GM23338 (cell line): Measurements from ENCODE around the gene RBM43. TPM values are rescaled to one million over a fixed set of nuclear protein-coding genes. Genes with fewer than 3 reads are reported as not detected.

Source experiments
- ATAC-seq: fragments of 200-7000 bp; cut with Tn5 transposase; 3 replicates; pipeline ENCODE4 v1.9.1; 2020
- DNase-seq: peaks from one replicate; pipeline ENCODE4 v3.0.0-alpha.2; 2015; ENCODE audit warnings: low spot score
- H2AFZ ChIP-seq: fragments of 200-600 bp; sonication (generic); 2 replicates; pipeline ENCODE4 v1.8.0; 2016; ENCODE audit warnings: antibody characterized with exemption, mild to moderate bottlenecking, moderate library complexity
- H3F3A ChIP-seq: fragments of 200-600 bp; sonication (generic); replicated peaks from 2 replicates; pipeline ENCODE4 v1.8.0; 2017; ENCODE audit warnings: antibody characterized with exemption, mixed run types, low read depth
- H3K27ac ChIP-seq: fragments of 200-600 bp; sonication (generic); 2 replicates; pipeline ENCODE4 v1.6.1; 2016; ENCODE audit warnings: low read depth
- H3K27me3 ChIP-seq: fragments of 200-600 bp; sonication (generic); 2 replicates; pipeline ENCODE4 v1.8.0; 2016; ENCODE audit warnings: mild to moderate bottlenecking, mixed run types, moderate library complexity; ENCODE audit not compliant: insufficient read depth
- H3K36me3 ChIP-seq: fragments of 200-600 bp; sonication (generic); 2 replicates; pipeline ENCODE4 v1.8.0; 2016; ENCODE audit warnings: mild to moderate bottlenecking; ENCODE audit not compliant: insufficient read depth
- H3K4me1 ChIP-seq: fragments of 200-600 bp; sonication (generic); 2 replicates; pipeline ENCODE4 v1.8.0; 2016; ENCODE audit warnings: mild to moderate bottlenecking, moderate library complexity; ENCODE audit not compliant: insufficient read depth
- H3K4me2 ChIP-seq: fragments of 200-600 bp; sonication (generic); 2 replicates; pipeline ENCODE4 v1.7.1; 2017; ENCODE audit warnings: mixed run types
- H3K4me3 ChIP-seq: fragments of 200-600 bp; sonication (generic); 2 replicates; pipeline ENCODE4 v1.6.1; 2016; ENCODE audit warnings: mixed run types
- H3K79me2 ChIP-seq: fragments of 200-600 bp; sonication (generic); replicated peaks from 2 replicates; pipeline ENCODE4 v1.8.0; 2017; ENCODE audit warnings: mild to moderate bottlenecking; ENCODE audit not compliant: insufficient read depth
- H3K9me2 ChIP-seq: fragments of 200-600 bp; sonication (generic); 2 replicates; pipeline ENCODE4 v1.8.0; 2017; ENCODE audit not compliant: insufficient read depth
- H4K20me1 ChIP-seq: fragments of 200-600 bp; sonication (generic); replicated peaks from 2 replicates; pipeline ENCODE4 v1.8.0; 2017; ENCODE audit warnings: mild to moderate bottlenecking; ENCODE audit not compliant: insufficient read depth
- H3K27ac Mint-ChIP-seq: 2 replicates; pipeline ENCODE4 v1.8.0; 2020; ENCODE audit warnings: inconsistent platforms, mild to moderate bottlenecking, moderate library complexity, mixed read lengths
- H3K27me3 Mint-ChIP-seq: 3 replicates; pipeline ENCODE4 v1.8.0; 2022; ENCODE audit warnings: low read depth, mild to moderate bottlenecking, moderate library complexity, mixed read lengths, inconsistent platforms; ENCODE audit not compliant: insufficient read depth, poor library complexity
- H3K36me3 Mint-ChIP-seq: 3 replicates; pipeline ENCODE4 v1.8.0; 2021; ENCODE audit warnings: low read depth, mild to moderate bottlenecking, inconsistent platforms, moderate library complexity, mixed read lengths
- H3K4me1 Mint-ChIP-seq: 3 replicates; pipeline ENCODE4 v1.8.0; 2020; ENCODE audit warnings: mild to moderate bottlenecking, inconsistent platforms, mixed read lengths
- H3K4me3 Mint-ChIP-seq: 3 replicates; pipeline ENCODE4 v1.8.0; 2021; ENCODE audit warnings: moderate library complexity, mild to moderate bottlenecking, inconsistent platforms, mixed read lengths
- H3K9me3 Mint-ChIP-seq: 3 replicates; pipeline ENCODE4 v1.8.0; 2020; ENCODE audit warnings: moderate library complexity, mild to moderate bottlenecking, inconsistent platforms, mixed read lengths
- CREB1 ChIP-seq: fragments of 250-450 bp; sonication (Bioruptor Pico); IDR thresholded peaks from 2 replicates; pipeline ENCODE4 v1.5.0; 2020; ENCODE audit warnings: low read depth, mild to moderate bottlenecking, moderate library complexity
- EZH2 ChIP-seq: fragments of 200-600 bp; sonication (generic); IDR thresholded peaks from one replicate; pipeline ENCODE4 v1.8.0; 2017; ENCODE audit warnings: antibody characterized with exemption, mild to moderate bottlenecking, low read depth; ENCODE audit not compliant: unreplicated experiment
- EZH2phosphoT487 ChIP-seq: fragments of 200-600 bp; sonication (generic); IDR thresholded peaks from one replicate; pipeline ENCODE4 v1.8.1; 2018; ENCODE audit warnings: antibody characterized with exemption; ENCODE audit not compliant: unreplicated experiment
- JUNB ChIP-seq: IDR thresholded peaks from one replicate; pipeline ENCODE4 v1.6.1; 2016; ENCODE audit warnings: antibody characterized with exemption; ENCODE audit not compliant: unreplicated experiment
- NANOG ChIP-seq: IDR thresholded peaks from 2 replicates; pipeline ENCODE4 v1.6.1; 2016; ENCODE audit warnings: antibody characterized with exemption, borderline replicate concordance
- POLR2AphosphoS5 ChIP-seq: IDR thresholded peaks from 2 replicates; pipeline ENCODE4 v1.6.1; 2016; ENCODE audit warnings: antibody characterized with exemption, low read depth
- REST ChIP-seq: IDR thresholded peaks from one replicate; pipeline ENCODE4 v1.6.1; 2018; ENCODE audit warnings: antibody characterized with exemption; ENCODE audit not compliant: unreplicated experiment
- STAT1 ChIP-seq: IDR thresholded peaks from one replicate; pipeline ENCODE4 v1.6.1; 2016; ENCODE audit warnings: antibody characterized with exemption; ENCODE audit not compliant: unreplicated experiment
- ZNF114 ChIP-seq: fragments of 250-450 bp; sonication (Bioruptor Pico); IDR thresholded peaks from 2 replicates; pipeline ENCODE4 v1.5.0; 2020; ENCODE audit warnings: mild to moderate bottlenecking, moderate library complexity
- ZNF331 ChIP-seq: fragments of 250-450 bp; sonication (Bioruptor Pico); IDR thresholded peaks from 2 replicates; pipeline ENCODE4 v1.5.0; 2020; ENCODE audit warnings: low read depth, mild to moderate bottlenecking, moderate library complexity
- ZNF462 ChIP-seq: fragments of 250-450 bp; sonication (Bioruptor Pico); IDR thresholded peaks from 2 replicates; pipeline ENCODE4 v1.5.0; 2020; ENCODE audit warnings: mild to moderate bottlenecking, moderate library complexity
- polyA plus RNA-seq: library from polyadenylated mRNA; unstranded; fragments of >200 nt; fragmentation: Nextera tagmentation; extraction: Ambion mirVana; gene quantifications from 2 replicates; pipeline ENCODE4 v1.2.1, GENCODE V29; 2016
- total RNA-seq: library from RNA; depleted of rRNA; stranded (reverse); fragments of >200 nt; shearing (Covaris generic); gene quantifications from 2 replicates; pipeline ENCODE4 v1.2.3, GENCODE V29; 2014
- TF ChIP-seq, protein P1 (sequence below), 2 experiments: fragments of 200-600 bp in 1 of 2; sonication (generic) in 1 of 2; conservative IDR thresholded peaks; 2 replicates each; pipeline versions ENCODE4 v1.5.1 to v1.6.1; 2016 to 2017; ENCODE audit warnings: antibody characterized with exemption in 2 of 2, low read depth in 2 of 2, mild to moderate bottlenecking in 2 of 2, moderate library complexity in 1 of 2
- TF ChIP-seq, protein P2 (sequence below): IDR thresholded peaks from 2 replicates; pipeline ENCODE4 v1.6.1; 2016; ENCODE audit warnings: antibody characterized with exemption

The RBM43 gene
- total and polyA plus RNA-seq, 2 experiments from 2014 or later, result 3.3 to 3.4 TPM

- Mint-ChIP-seq H3K27me3 (no peaks in the 10 kb centered on the region), H3K36me3 (no peaks in the 10 kb centered on the region), H3K9me3 (peaks cover 3% of the 10 kb centered on the region; the same call in 1 of the 3 replicates), H3K4me1 (peaks cover 7% of the 10 kb centered on the region; the same call in 2 of the 3 replicates), H3K4me3 (no peak overlapping the region), H3K27ac (no peak overlapping the region)
- Histone ChIP-seq H3K4me1 (no peaks in the 10 kb centered on the region; the same call in 1 of the 2 replicates), H2AFZ (peak overlapping the region; percentile 81; the same call in 1 of the 2 replicates), H3K27ac (no peak overlapping the region), H3F3A (no peaks in the 10 kb centered on the region), H3K4me2 (no peak overlapping the region), H3K9me2 (peaks cover 13% of the 10 kb centered on the region; the same call in 1 of the 2 replicates), H3K4me3 (no peak overlapping the region), H4K20me1 (no peaks in the 10 kb centered on the region), H3K79me2 (no peaks in the 10 kb centered on the region), H3K27me3 (no peaks in the 10 kb centered on the region), H3K36me3 (no peaks in the 10 kb centered on the region)
- ATAC-seq (no peak), DNase-seq (no peak)
- no peak for TF ChIP-seq CREB1
- TF ChIP-seq, protein P1, sequence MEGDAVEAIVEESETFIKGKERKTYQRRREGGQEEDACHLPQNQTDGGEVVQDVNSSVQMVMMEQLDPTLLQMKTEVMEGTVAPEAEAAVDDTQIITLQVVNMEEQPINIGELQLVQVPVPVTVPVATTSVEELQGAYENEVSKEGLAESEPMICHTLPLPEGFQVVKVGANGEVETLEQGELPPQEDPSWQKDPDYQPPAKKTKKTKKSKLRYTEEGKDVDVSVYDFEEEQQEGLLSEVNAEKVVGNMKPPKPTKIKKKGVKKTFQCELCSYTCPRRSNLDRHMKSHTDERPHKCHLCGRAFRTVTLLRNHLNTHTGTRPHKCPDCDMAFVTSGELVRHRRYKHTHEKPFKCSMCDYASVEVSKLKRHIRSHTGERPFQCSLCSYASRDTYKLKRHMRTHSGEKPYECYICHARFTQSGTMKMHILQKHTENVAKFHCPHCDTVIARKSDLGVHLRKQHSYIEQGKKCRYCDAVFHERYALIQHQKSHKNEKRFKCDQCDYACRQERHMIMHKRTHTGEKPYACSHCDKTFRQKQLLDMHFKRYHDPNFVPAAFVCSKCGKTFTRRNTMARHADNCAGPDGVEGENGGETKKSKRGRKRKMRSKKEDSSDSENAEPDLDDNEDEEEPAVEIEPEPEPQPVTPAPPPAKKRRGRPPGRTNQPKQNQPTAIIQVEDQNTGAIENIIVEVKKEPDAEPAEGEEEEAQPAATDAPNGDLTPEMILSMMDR (conservative IDR thresholded peaks at IDR 0.05; ENCODE audit: low read depth in 2 of 2), result no peak
- no peak for TF ChIP-seq ZNF462
- no peak for TF ChIP-seq ZNF331 (CRISPR knock-in tag)
- TF ChIP-seq STAT1, result no peak
- TF ChIP-seq, protein P2, sequence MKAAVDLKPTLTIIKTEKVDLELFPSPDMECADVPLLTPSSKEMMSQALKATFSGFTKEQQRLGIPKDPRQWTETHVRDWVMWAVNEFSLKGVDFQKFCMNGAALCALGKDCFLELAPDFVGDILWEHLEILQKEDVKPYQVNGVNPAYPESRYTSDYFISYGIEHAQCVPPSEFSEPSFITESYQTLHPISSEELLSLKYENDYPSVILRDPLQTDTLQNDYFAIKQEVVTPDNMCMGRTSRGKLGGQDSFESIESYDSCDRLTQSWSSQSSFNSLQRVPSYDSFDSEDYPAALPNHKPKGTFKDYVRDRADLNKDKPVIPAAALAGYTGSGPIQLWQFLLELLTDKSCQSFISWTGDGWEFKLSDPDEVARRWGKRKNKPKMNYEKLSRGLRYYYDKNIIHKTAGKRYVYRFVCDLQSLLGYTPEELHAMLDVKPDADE, result no peak
- TF ChIP-seq ZNF114 (CRISPR knock-in tag), result no peak
- no peak for TF ChIP-seq EZH2phosphoT487
- TF ChIP-seq POLR2AphosphoS5, result no peak
- TF ChIP-seq JUNB, result no peak
- no peak for TF ChIP-seq REST
- TF ChIP-seq NANOG, result no peak
- TF ChIP-seq EZH2, result no peak
Measured at GRCh38 chr2:151297882-151298281, 36.2 kb upstream of the RBM43 start.
